ENCODE results near the gene CCDC192. TPM values are rescaled to one million over a fixed set of nuclear protein-coding genes. Genes with fewer than 3 reads are reported as not detected.
A peak's percentile ranks its signal among the peaks of the same experiment; 100 is the strongest.

Gene CCDC192
- total RNA-seq, 1 donor from 2014 or later: not detected

- Histone ChIP-seq H3K4me2 (no peak overlapping the region), H4K20me1 (ENCODE audit: low read depth) (no peaks in the 10 kb centered on the region), H3F3A (ENCODE audit: low read depth) (no peaks in the 10 kb centered on the region), H3K79me2 (ENCODE audit: low read depth) (no peaks in the 10 kb centered on the region), H2AFZ (replicated peaks) (no peak overlapping the region), H3K4me3 (no peak overlapping the region), H3K9ac (no peak overlapping the region), H3K9me3 (ENCODE audit: low read depth) (no peaks in the 10 kb centered on the region), H3K36me3 (no peaks in the 10 kb centered on the region), H3K27ac (no peak overlapping the region), H3K27me3 (no peaks in the 10 kb centered on the region), H3K4me1 (peaks cover 11% of the 10 kb centered on the region)
- H3K9me3 Mint-ChIP-seq: peaks cover 2% of the 10 kb centered on the region
- peaks cover 9% of the 10 kb centered on the region for H3K4me1 Mint-ChIP-seq
- H3K4me3 Mint-ChIP-seq: no peak overlapping the region
- H3K36me3 Mint-ChIP-seq: no peaks in the 10 kb centered on the region
- no peak overlapping the region for H3K27ac Mint-ChIP-seq
- no peak for TF ChIP-seq EZH2 (IDR thresholded peaks at IDR 0.05)
- TF ChIP-seq EZH2phosphoT487 (IDR thresholded peaks at IDR 0.05): no peak
- TF ChIP-seq, protein P1, sequence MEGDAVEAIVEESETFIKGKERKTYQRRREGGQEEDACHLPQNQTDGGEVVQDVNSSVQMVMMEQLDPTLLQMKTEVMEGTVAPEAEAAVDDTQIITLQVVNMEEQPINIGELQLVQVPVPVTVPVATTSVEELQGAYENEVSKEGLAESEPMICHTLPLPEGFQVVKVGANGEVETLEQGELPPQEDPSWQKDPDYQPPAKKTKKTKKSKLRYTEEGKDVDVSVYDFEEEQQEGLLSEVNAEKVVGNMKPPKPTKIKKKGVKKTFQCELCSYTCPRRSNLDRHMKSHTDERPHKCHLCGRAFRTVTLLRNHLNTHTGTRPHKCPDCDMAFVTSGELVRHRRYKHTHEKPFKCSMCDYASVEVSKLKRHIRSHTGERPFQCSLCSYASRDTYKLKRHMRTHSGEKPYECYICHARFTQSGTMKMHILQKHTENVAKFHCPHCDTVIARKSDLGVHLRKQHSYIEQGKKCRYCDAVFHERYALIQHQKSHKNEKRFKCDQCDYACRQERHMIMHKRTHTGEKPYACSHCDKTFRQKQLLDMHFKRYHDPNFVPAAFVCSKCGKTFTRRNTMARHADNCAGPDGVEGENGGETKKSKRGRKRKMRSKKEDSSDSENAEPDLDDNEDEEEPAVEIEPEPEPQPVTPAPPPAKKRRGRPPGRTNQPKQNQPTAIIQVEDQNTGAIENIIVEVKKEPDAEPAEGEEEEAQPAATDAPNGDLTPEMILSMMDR (IDR thresholded peaks at IDR 0.05): peak; percentile 63
- peaks cover 8% of the 10 kb centered on the region for H3K27me3 Mint-ChIP-seq (ENCODE audit: insufficient read depth, low read depth)
- DNase-seq (ENCODE audit: low spot score): peak; percentile 69
Measured at GRCh38 chr5:127757576-127757975, 54.4 kb downstream of the CCDC192 start.

GRCh38 chr5:127758766-127759283 is 55.6 kb downstream of the CCDC192 start:
- no peaks in the 10 kb centered on the region for H3K9me3 ChIP-seq (ENCODE audit: low read depth)
- no peak overlapping the region for H3K4me2 ChIP-seq
- peaks cover 11% of the 10 kb centered on the region for H3K4me1 ChIP-seq
- H2AFZ ChIP-seq (replicated peaks): no peak overlapping the region
- peaks cover 7% of the 10 kb centered on the region for H3K4me1 Mint-ChIP-seq
- TF ChIP-seq, protein P1 (IDR thresholded peaks at IDR 0.05): no peak
- TF ChIP-seq EZH2 (IDR thresholded peaks at IDR 0.05): no peak
- TF ChIP-seq EZH2phosphoT487 (IDR thresholded peaks at IDR 0.05): no peak
- H3K4me3 Mint-ChIP-seq: no peak overlapping the region
- no peak overlapping the region for H3K9ac ChIP-seq
- H3K4me3 ChIP-seq: no peak overlapping the region
- no peak overlapping the region for H3K27ac ChIP-seq
- no peaks in the 10 kb centered on the region for H4K20me1 ChIP-seq (ENCODE audit: low read depth)
- no peaks in the 10 kb centered on the region for H3K36me3 Mint-ChIP-seq
- no peak overlapping the region for H3K27ac Mint-ChIP-seq
- H3K9me3 Mint-ChIP-seq: no peaks in the 10 kb centered on the region
- no peak for DNase-seq (ENCODE audit: low spot score)
- H3K79me2 ChIP-seq (ENCODE audit: low read depth): no peaks in the 10 kb centered on the region
- no peaks in the 10 kb centered on the region for H3F3A ChIP-seq (ENCODE audit: low read depth)
- no peaks in the 10 kb centered on the region for H3K36me3 ChIP-seq
- no peaks in the 10 kb centered on the region for H3K27me3 ChIP-seq
- H3K27me3 Mint-ChIP-seq (ENCODE audit: insufficient read depth, low read depth): peaks cover 8% of the 10 kb centered on the region

DNA sequence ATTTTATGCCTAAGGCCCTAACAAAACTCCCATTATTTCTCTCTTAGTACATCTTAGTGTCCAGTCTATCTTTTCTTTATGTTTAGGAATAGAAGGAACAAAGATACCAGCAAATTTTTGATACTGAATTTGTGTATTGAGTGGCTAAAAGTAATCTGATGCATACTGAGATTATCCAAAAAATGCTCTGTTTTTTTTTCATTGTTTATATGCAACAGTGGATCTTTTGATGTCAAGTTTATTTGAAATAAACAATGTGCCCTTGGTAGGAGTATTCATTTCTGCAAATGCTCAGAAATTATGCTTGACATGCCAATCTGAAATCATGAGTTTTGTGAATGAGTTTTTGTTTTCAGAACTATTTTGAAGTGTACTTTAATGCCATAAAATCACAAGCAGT is 58.7 kb downstream of the CCDC192 start:
- Mint-ChIP-seq H3K9me3 (no peaks in the 10 kb centered on the region), H3K4me1 (peaks cover 8% of the 10 kb centered on the region), H3K4me3 (no peak overlapping the region), H3K36me3 (no peaks in the 10 kb centered on the region), H3K27me3 (ENCODE audit: insufficient read depth, low read depth) (peaks cover 6% of the 10 kb centered on the region), H3K27ac (no peak overlapping the region)
- TF ChIP-seq, protein P1 (IDR thresholded peaks at IDR 0.05): no peak
- no peak overlapping the region for H2AFZ ChIP-seq (replicated peaks)
- H3K79me2 ChIP-seq (ENCODE audit: low read depth): no peaks in the 10 kb centered on the region
- H4K20me1 ChIP-seq (ENCODE audit: low read depth): no peaks in the 10 kb centered on the region
- peaks cover 12% of the 10 kb centered on the region for H3K4me1 ChIP-seq
- no peaks in the 10 kb centered on the region for H3F3A ChIP-seq (ENCODE audit: low read depth)
- DNase-seq (ENCODE audit: low spot score): no peak
- H3K36me3 ChIP-seq: no peaks in the 10 kb centered on the region
- H3K9me3 ChIP-seq (ENCODE audit: low read depth): no peaks in the 10 kb centered on the region
- H3K27me3 ChIP-seq: no peaks in the 10 kb centered on the region
- no peak overlapping the region for H3K9ac ChIP-seq
- H3K4me3 ChIP-seq: no peak overlapping the region
- no peak overlapping the region for H3K4me2 ChIP-seq
- H3K27ac ChIP-seq: no peak overlapping the region
